SK-N-SH treated with all-trans-retinoic acid at 6 μM for 48 hours (cell line): ENCODE measurements around the gene ENDOV.

Source experiments
- ATAC-seq: fragments of 200-7000 bp; cut with Tn5 transposase; 3 replicates; pipeline ENCODE4 v1.9.1; 2020; ENCODE audit warnings: mild to moderate bottlenecking, moderate library complexity
- ARNTL ChIP-seq: fragments of 450-650 bp; formaldehyde crosslinking; IDR thresholded peaks from 2 replicates; pipeline ENCODE4 v1.5.0; 2020; ENCODE audit warnings: low read depth, mild to moderate bottlenecking, moderate library complexity, borderline replicate concordance
- BACH2 ChIP-seq: fragments of 250-450 bp; sonication (Bioruptor Pico); IDR thresholded peaks from 2 replicates; pipeline ENCODE4 v1.9.0; 2021; ENCODE audit warnings: mild to moderate bottlenecking, borderline replicate concordance
- CREB5 ChIP-seq: fragments of 250-450 bp; sonication (Bioruptor Pico); IDR thresholded peaks from 2 replicates; pipeline ENCODE4 v1.5.1; 2020; ENCODE audit warnings: low read depth, mild to moderate bottlenecking, moderate library complexity
- CSDC2 ChIP-seq: fragments of 250-450 bp; sonication (Bioruptor Pico); IDR thresholded peaks from 2 replicates; pipeline ENCODE4 v1.5.0; 2020; ENCODE audit warnings: mild to moderate bottlenecking, moderate library complexity
- CSRNP3 ChIP-seq: fragments of 250-450 bp; sonication (Bioruptor Pico); IDR thresholded peaks from 2 replicates; pipeline ENCODE4 v1.5.1; 2021; ENCODE audit warnings: mild to moderate bottlenecking, moderate library complexity
- GLIS3 ChIP-seq: fragments of 250-450 bp; sonication (Bioruptor Pico); IDR thresholded peaks from 2 replicates; pipeline ENCODE4 v1.5.0; 2020; ENCODE audit warnings: mild to moderate bottlenecking, moderate library complexity
- OSR1 ChIP-seq: fragments of 250-450 bp; sonication (Bioruptor Pico); IDR thresholded peaks from 2 replicates; pipeline ENCODE4 v1.8.0; 2022; ENCODE audit warnings: moderate library complexity, mild to moderate bottlenecking, inconsistent platforms
- POU6F1 ChIP-seq: fragments of 250-450 bp; sonication (Bioruptor Pico); IDR thresholded peaks from 2 replicates; pipeline ENCODE4 v1.8.0; 2021; ENCODE audit warnings: low read depth, mild to moderate bottlenecking, moderate library complexity, borderline replicate concordance
- PPARA ChIP-seq: fragments of 250-450 bp; sonication (Bioruptor Pico); IDR thresholded peaks from 2 replicates; pipeline ENCODE4 v1.5.0; 2020; ENCODE audit warnings: mild to moderate bottlenecking, borderline replicate concordance
- RARB ChIP-seq: fragments of 250-450 bp; sonication (Bioruptor Pico); IDR thresholded peaks from 2 replicates; pipeline ENCODE4 v1.8.0; 2021; ENCODE audit warnings: mild to moderate bottlenecking, moderate library complexity
- SNAI2 ChIP-seq: fragments of 250-450 bp; sonication (Bioruptor Pico); IDR thresholded peaks from 2 replicates; pipeline ENCODE4 v1.5.0; 2020; ENCODE audit warnings: mild to moderate bottlenecking, moderate library complexity
- TCF4 ChIP-seq: fragments of 250-450 bp; sonication (Bioruptor Pico); IDR thresholded peaks from 2 replicates; pipeline ENCODE4 v1.8.0; 2021; ENCODE audit warnings: mild to moderate bottlenecking, moderate library complexity, borderline replicate concordance
- TOX ChIP-seq: fragments of 250-450 bp; sonication (Bioruptor Pico); IDR thresholded peaks from 2 replicates; pipeline ENCODE4 v1.8.0; 2021; ENCODE audit warnings: mild to moderate bottlenecking, moderate library complexity, borderline replicate concordance
- TSHZ2 ChIP-seq: fragments of 250-450 bp; sonication (Bioruptor Pico); IDR thresholded peaks from 2 replicates; pipeline ENCODE4 v1.5.0; 2020; ENCODE audit warnings: mild to moderate bottlenecking, moderate library complexity
- ZC3H10 ChIP-seq: fragments of 250-450 bp; sonication (Bioruptor Pico); IDR thresholded peaks from 2 replicates; pipeline ENCODE4 v1.5.1; 2021; ENCODE audit warnings: mild to moderate bottlenecking, moderate library complexity
- ZFP30 ChIP-seq: fragments of 450-650 bp; formaldehyde crosslinking; IDR thresholded peaks from 2 replicates; pipeline ENCODE4 v1.5.0; 2022; ENCODE audit warnings: mild to moderate bottlenecking, moderate library complexity
- ZNF70 ChIP-seq: fragments of 450-650 bp; formaldehyde crosslinking; IDR thresholded peaks from 2 replicates; pipeline ENCODE4 v1.5.0; 2020; ENCODE audit warnings: mild to moderate bottlenecking, moderate library complexity
- ZNF8 ChIP-seq: fragments of 450-650 bp; formaldehyde crosslinking; IDR thresholded peaks from 2 replicates; pipeline ENCODE4 v1.5.0; 2020; ENCODE audit warnings: mild to moderate bottlenecking, moderate library complexity

ENDOV gene

GRCh38 chr17:80474231-80474960 lies 59.4 kb downstream of the ENDOV start:
- ATAC-seq = peak; percentile 46
- no peak for TF ChIP-seq ZFP30 (CRISPR knock-in tag)
- TF ChIP-seq CSRNP3 (CRISPR knock-in tag) = no peak
- TF ChIP-seq CREB5 = no peak
- TF ChIP-seq BACH2 (CRISPR knock-in tag) = no peak
- TF ChIP-seq PPARA (CRISPR knock-in tag) = no peak
- TF ChIP-seq ZNF70 (CRISPR knock-in tag) = no peak
- no peak for TF ChIP-seq RARB (CRISPR knock-in tag)
- no peak for TF ChIP-seq TOX (CRISPR knock-in tag)
- no peak for TF ChIP-seq OSR1 (CRISPR knock-in tag)
- no peak for TF ChIP-seq ZC3H10 (CRISPR knock-in tag)

GRCh38 chr17:80474961-80475909 lies 60.3 kb downstream of the ENDOV start:
- TF ChIP-seq ZNF8 (CRISPR knock-in tag) = no peak
- TF ChIP-seq GLIS3 = no peak
- no peak for TF ChIP-seq ZFP30 (CRISPR knock-in tag)
- TF ChIP-seq CSRNP3 (CRISPR knock-in tag) = no peak
- no peak for TF ChIP-seq ZNF70 (CRISPR knock-in tag)
- no peak for TF ChIP-seq POU6F1 (CRISPR knock-in tag)
- TF ChIP-seq CSDC2 (CRISPR knock-in tag) = no peak
- TF ChIP-seq CREB5 = no peak
- no peak for TF ChIP-seq RARB (CRISPR knock-in tag)
- no peak for TF ChIP-seq PPARA (CRISPR knock-in tag)
- ATAC-seq = peak; percentile 25

- ATAC-seq = peak; percentile 14; the same call in 2 of the 3 replicates
- TF ChIP-seq PPARA (CRISPR knock-in tag) (no peak), TSHZ2 (no peak), GLIS3 (no peak), CSDC2 (CRISPR knock-in tag) (no peak), CSRNP3 (CRISPR knock-in tag) (no peak), SNAI2 (CRISPR knock-in tag) (no peak), ARNTL (CRISPR knock-in tag) (no peak), OSR1 (CRISPR knock-in tag) (no peak), ZNF8 (CRISPR knock-in tag) (no peak), TCF4 (no peak), ZFP30 (CRISPR knock-in tag) (no peak), POU6F1 (CRISPR knock-in tag) (no peak)
These were observed 61.2 kb downstream of the ENDOV start, which contains the start of gene NPTX1 for GRCh38 chr17:80475910-80476876. Gene NPTX1 (minus strand): TSS chr17:80476607. CDS start chr17:80476446, 161 bp downstream.
